ENCODE data around the gene HSD11B1L.

Gene HSD11B1L, protein sequence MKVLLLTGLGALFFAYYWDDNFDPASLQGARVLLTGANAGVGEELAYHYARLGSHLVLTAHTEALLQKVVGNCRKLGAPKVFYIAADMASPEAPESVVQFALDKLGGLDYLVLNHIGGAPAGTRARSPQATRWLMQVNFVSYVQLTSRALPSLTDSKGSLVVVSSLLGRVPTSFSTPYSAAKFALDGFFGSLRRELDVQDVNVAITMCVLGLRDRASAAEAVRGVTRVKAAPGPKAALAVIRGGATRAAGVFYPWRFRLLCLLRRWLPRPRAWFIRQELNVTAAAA

GRCh38 chr19:5680437-5681368, at the start of gene HSD11B1L, which contains the start of gene MICOS13:
HSD11B1L (plus strand) TSS chr19:5681027; CDS start chr19:5684833, 3,806 bp downstream.
MICOS13 (minus strand) TSS chr19:5680516; CDS start chr19:5680486, 30 bp downstream.
- DNase-seq, result peak; percentile 93

GRCh38 chr19:5631567-5632240, 49.1 kb upstream of the HSD11B1L start:
- DNase-seq, result no peak

GRCh38 chr19:5632241-5632612, 48.6 kb upstream of the HSD11B1L start:
- no peak for DNase-seq

DNA sequence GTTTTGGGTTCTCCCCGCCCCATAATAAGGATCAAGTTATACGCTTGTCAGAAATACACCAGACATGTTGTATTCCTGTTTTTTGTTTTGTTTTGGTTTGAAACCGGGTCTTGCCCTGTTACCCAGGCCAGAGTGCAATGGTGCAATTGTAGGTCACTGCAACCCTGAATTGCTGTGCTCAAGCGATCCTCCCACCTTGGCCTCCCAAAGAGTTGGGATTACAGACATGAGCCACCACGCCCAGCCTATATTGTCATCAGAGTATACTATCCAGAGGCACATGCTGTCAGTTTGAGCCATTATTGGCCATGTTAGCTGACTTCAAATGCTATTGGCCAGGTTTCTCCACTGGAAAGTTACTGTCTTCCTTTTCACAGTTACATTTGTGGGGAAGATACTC, 48.2 kb upstream of the HSD11B1L start:
- no peak for DNase-seq

DNA sequence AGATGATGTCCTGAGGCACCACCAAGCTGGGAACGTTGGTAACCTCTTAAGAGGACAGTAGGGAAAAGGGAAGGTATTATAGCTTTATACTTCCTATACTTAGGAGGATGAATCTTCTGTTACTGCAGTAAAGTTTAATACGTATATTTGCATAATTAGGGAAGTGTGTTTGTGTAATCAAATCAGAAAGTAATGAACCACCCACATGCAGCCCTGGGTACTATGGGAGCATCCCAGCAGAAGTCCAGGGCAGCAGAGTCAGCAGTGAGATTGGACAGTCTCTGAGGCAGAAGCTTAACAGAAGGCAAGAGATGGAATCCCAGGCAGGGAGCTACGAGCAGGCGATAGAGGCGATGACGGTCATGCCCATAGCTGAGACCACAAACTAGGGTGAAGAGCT, 45.4 kb upstream of the HSD11B1L start:
- DNase-seq, result no peak

GRCh38 chr19:5637971-5638370, 42.9 kb upstream of the HSD11B1L start:
- no peak for DNase-seq

DNA sequence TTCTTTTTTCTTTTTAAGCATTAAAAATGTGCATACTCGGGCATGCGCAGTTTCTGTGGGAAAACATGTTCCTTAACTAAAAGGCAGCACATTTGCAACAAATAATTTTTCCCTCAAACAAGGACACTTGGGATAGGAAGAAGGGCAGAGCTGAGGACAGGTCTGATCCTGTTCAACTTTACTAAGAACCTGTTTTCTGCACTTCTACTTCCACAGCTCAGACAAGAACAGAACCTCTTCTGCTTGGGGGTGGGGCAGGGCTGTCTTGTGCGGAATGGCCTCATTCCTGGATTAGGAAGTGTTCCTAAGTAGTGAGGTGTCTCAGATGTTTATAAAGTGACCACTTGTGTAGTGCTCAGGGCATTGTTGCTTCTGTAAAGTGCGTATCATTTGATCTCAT, 39.7 kb upstream of the HSD11B1L start:
- DNase-seq, result no peak

- no peak for DNase-seq
Measured at GRCh38 chr19:5642204-5642603, 38.6 kb upstream of the HSD11B1L start.

GRCh38 chr19:5643060-5643459, 37.8 kb upstream of the HSD11B1L start:
- no peak for DNase-seq

- no peak for DNase-seq
Measured at GRCh38 chr19:5644037-5644436, 36.8 kb upstream of the HSD11B1L start.

DNA sequence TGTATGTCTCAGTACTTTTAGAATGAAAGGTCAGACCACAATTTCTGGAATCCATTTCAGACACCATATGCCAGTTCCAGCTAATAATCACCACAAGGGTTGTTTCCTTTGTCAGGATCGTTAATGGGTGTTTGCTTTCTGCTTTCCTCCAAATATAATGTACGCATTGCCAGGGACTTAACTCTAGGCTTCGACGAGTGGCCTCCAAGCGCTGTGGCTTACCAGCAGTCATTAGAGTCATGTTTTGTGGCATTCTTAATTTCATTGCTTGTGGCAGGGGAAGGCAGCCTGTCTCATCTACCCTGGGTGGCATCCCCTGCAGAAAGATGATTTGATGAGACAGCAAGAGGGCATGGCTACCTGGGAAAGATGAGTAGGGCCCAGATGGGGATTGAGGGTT, 35.4 kb upstream of the HSD11B1L start:
- peak; percentile 27 for DNase-seq

DNA sequence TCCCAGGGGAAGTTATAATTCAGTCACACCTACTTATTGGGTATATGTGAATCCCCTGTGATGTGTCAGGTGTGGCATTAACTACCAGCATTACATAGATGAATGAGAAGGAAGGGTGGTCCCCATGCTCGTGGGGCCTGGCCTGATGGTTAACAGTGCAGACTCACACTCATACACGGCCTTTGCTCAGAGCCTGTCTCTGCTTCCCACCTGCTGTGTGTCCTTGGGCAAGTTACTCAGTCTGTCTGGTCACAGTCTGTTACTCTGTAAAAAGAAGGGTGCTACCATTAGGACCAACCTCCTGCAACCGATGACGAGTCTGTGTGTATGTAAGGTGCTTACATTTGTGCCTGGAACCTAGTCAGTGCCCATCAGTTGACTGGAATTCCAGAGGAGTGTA, 34.1 kb upstream of the HSD11B1L start:
- DNase-seq, result no peak

DNA sequence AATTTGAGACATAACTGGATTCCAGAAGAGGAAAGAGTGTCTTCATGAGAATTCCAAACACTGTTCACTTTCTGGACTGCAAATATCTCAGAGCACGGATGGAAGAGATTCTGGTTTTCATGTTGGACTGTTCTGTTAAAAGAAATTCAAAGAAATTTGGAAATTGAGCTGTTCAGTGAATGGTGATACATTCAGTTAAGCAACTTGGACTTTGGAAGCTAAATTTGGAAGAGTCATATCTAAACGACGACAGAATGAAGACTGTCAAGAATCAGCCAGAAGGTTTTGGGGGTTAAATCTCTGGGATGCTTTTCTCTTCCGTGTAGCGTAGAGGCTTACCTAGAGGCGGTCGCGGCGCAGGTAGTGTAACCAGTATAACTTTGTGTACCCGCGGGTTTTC, 32.4 kb upstream of the HSD11B1L start:
- DNase-seq, result no peak

- DNase-seq, result no peak
Measured at GRCh38 chr19:5651361-5651760, 29.5 kb upstream of the HSD11B1L start.

- no peak for DNase-seq
Measured at GRCh38 chr19:5652261-5652660, 28.6 kb upstream of the HSD11B1L start.

DNA sequence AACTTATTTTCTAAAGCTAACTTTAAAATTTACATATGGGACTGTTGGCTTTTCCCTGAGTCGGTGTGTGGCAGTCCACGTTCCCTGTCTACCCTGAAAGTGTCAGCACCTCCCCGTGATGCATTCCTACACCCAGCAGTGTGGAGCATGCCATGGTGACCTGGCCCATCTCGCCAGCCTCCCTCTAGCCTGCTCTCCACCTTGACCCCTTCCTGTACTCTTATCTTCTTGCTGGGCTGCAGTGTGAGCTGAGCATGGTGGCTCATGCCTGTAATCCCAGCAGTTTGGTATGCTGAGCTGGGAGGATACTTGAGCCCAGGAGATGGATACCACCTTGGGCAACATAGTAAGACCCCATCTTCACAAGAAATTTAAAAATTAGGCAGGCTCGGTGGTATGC, 25.9 kb upstream of the HSD11B1L start:
- no peak for DNase-seq

- DNase-seq, result no peak
Measured at GRCh38 chr19:5655412-5655811, 25.4 kb upstream of the HSD11B1L start.

- no peak for DNase-seq
Measured at GRCh38 chr19:5661483-5661882, 19.3 kb upstream of the HSD11B1L start.

GRCh38 chr19:5663904-5664303, 16.9 kb upstream of the HSD11B1L start:
- no peak for DNase-seq

GRCh38 chr19:5664515-5664914, 16.3 kb upstream of the HSD11B1L start:
- DNase-seq, result no peak

GRCh38 chr19:5665781-5666513, 14.9 kb upstream of the HSD11B1L start:
- no peak for DNase-seq

DNA sequence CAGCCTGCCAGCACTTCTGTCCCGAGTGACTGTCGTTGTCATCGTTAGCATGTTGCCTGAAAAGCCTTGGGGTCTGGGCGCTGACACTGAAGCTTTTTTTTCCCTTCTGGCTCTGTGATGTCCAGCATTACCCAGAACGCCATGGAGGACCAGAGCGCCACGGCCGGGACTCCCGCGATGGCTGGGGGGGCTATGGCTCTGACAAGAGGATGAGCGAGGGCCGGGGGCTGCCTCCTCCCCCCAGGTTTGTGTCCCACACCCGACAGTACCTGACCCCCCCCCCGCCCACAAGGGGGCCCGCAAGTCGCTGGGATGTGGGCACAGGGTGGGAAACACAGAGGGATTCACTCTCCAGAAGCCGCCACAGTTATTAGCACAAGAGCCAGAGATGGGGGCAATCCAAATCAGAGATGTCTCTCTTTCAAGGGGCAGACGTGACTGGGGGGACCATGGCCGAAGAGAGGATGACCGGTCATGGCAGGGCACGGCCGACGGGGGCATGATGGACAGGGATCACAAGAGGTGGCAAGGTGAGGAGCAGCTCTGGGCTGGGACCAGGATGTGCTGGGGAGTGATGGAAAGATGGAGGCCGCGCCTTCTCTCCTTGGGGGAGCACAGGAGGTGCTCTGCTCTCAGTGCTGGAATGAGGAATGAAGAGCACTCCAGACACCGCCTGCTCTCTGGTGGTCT, 13.8 kb upstream of the HSD11B1L start:
- no peak for DNase-seq
